ENCODE measurements around the gene CCDC106.

Gene CCDC106

GRCh38 chr19:55637534-55637933, 10.5 kb upstream of the CCDC106 start:
- no peak for DNase-seq (ENCODE audit: low read depth)

DNA sequence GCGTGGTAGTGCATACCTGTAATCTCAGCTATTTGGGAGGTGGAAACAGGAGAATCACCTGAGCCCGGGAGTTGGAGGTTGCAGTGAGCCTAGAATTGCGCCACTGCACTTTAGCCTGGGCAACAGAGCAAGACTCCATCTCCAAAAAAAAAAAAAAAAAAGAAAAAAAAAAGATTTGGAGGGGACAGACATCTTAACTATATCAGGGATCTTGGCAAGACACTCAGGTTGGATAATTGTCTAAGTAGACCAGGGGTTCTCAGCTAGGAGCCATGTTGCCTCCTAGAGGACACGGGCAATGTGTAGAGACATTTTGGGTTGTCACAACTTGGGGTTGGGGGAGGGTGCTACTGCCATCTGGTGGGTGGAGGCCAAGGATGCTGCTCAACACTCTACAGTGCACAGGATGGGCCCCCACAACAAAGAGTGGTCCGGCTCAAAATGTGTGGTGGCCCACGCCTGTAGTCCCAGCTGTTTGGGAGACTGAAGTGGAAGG, 9.1 kb upstream of the CCDC106 start:
- no peak for DNase-seq (ENCODE audit: low read depth)

DNA sequence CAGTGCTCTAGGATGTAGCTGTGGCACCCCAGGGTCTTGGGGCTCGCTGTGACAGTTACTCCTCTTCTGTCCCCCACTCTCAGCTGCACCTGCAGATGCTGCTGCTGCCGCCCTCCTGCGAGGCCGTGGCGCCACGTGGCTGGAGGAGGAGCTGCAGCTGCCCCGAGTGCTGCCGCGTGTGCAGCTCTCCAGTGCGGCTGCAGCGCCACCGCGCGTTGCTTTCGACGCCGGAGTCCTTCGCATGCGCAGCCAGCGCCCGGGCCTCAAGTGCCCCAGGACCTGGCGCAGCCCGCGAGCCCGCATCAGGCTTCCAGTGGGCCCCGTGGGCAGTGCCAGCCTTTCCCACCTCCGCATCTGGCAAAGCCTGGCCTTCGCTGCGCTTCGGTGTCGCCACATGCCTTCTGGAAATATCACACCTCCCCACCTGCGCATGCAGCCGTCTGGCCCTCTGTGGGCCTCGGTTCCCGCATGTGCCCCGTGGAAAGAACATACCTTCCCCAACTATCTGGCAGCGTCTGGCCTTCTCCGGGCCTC, 7.9 kb upstream of the CCDC106 start:
- no peak for DNase-seq (ENCODE audit: low read depth)

DNA sequence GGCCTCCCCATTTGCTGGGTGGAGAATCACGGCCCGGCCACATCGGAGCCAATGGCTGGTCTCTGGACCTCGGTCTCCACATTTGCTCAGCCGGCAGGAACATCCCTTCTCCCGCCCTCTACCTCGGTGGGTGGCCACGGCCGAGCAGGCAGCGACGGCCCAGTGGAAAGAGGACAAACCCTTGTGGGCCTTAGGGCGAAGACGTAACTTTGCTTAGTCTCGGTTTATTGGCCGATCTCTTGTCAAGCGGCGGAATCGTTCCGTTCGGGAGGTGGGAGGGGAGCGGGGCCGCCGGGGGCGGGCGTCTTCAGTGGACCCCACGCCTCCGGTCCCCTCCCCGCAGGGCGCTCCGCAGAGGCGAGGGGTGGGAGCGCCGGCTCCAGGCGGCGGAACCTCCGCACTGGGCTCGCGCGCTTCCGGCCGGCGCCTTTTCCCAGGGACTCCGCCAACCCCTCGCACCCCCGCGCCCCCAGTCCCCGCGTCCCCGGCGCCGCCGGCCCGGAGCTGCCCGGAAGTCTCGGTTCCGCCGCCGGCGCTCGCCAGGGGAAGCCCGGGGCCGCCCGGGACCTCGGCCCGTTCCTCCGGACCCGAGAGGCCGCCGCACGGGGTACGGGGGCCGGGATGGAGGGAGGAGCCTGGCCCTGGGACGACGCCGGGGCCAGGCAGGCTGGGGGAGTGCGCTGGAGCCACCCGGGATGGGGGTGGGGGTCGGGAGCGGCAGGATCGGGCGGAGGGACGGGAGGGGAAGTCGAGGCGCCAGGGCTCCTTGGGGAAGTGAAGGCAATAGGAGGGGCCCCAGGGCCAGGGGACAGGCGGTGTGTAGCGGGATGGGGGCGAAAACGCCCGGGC, 7.2 kb upstream of the CCDC106 start, which contains the start of gene ZNF580:
Gene ZNF580 (plus strand): TSS at position 426 of the 849 bp plus-strand sequence. CDS start 1,507 bp downstream, outside the sequence.
- DNase-seq (ENCODE audit: low read depth): no peak

DNA sequence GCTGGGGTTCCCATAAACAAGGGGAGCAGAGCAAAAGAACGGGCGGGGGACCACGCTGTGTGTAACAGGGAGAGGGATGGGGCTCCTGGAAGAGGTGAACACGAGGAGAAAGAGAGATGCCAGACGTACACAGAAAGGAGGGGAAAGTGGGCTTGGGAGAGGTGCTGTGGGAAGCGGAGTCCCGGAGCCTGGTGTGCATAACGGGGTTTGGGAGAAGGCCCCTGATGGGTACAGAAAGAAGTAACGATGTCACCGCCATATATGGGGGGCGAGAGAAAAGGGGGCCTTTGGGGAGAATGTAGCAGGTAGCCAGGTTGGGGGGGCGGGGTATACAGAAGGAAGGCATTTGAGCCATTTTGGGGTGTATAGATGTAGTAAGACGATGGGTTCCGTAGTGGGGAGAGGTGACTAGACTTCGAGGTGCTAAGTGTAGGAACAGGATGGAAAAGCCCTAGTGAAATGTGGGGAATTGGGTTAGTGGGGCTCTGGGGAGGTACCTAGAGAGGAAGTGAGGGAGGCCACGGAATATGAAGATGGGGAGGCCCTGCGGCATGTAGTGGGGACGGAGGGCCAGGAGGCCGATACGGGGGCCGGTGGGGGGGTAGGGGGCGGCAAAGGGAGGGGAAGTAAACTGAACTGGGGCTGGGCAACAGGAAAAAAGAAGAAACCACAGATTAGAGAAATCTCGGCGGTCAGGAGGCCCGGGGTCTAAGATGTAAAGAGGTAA, 6.4 kb upstream of the CCDC106 start:
- DNase-seq (ENCODE audit: low read depth): no peak

GRCh38 chr19:55642153-55643002, 5.6 kb upstream of the CCDC106 start:
- DNase-seq (ENCODE audit: low read depth): no peak

- no peak for DNase-seq (ENCODE audit: low read depth)
Observed at GRCh38 chr19:55643003-55643886, 4.8 kb upstream of the CCDC106 start, which contains the start of gene ZNF581. Gene ZNF581 (plus strand): TSS chr19:55643649. CDS start chr19:55644572, 923 bp downstream.

GRCh38 chr19:55643887-55644176, 4.2 kb upstream of the CCDC106 start:
- DNase-seq (ENCODE audit: low read depth): no peak

DNA sequence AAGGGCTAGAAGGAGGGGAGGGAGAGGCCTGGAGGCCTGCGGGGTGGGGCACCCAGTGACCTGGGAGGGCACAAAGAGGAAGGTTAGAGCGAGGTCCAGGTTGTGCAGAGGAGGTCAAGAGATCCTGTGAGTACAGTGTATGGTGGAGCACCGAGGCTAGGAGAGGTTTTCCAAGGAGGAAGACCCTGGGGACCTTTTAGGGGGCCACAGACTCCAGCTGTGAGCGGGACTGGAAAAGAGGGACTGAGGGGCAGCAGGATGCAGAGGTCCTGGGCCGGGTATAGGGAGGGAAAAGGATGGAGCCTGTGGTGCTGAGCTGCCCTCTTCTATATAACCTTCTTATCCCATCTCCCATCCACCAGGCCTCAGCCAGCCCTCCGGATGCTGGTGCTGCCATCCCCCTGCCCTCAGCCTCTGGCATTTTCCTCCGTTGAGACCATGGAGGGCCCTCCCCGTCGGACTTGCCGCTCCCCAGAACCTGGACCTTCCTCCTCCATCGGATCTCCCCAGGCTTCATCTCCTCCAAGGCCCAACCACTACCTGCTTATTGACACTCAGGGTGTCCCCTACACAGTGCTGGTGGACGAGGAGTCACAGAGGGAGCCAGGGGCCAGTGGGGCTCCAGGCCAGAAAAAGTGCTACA, 3.7 kb upstream of the CCDC106 start:
- DNase-seq (ENCODE audit: low read depth): no peak

- no peak for DNase-seq (ENCODE audit: low read depth)
Observed at GRCh38 chr19:55644842-55645511, 3.0 kb upstream of the CCDC106 start.

GRCh38 chr19:55645512-55645881, 2.5 kb upstream of the CCDC106 start:
- no peak for DNase-seq (ENCODE audit: low read depth)

DNA sequence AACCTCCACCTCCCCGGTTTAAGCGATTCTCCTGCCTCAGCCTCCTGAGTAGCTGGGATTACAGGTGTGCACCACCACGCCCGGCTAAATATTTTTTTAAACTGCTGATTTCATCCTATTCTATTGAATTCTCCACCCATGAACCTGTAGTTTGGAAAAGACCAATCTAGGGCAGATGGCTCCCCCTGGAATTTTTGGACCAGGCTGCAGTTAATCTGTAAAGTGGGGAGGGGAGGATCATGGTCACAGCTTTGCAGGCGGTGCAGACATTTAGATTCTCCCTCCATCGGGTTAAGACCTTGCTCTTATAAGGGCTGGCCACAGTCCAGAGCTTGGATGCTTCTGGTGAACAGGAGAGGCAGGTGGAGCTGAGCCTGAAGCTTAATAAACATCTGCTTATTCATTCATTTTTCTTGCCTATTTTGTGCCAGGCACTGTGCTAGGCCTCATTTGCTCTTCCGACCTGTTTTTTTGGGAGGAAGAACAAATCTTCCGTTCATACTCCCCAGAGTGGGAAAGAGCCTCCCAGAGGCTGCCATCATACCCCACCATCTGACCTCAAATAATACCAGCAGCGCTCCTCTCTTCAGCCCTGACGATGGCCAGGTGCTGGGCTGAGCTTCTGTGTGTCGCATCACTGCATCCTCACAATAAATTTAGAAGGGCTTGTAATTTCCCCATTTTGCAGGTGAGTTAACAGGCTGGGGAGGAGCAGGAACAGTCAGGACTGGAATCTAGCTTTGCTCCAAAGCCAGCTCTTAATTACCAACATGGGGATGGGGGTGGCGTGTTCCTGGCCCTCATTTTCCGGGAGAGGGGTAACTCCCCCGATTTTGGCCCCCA, 902 bp upstream of the CCDC106 start:
- no peak for DNase-seq (ENCODE audit: low read depth)

DNA sequence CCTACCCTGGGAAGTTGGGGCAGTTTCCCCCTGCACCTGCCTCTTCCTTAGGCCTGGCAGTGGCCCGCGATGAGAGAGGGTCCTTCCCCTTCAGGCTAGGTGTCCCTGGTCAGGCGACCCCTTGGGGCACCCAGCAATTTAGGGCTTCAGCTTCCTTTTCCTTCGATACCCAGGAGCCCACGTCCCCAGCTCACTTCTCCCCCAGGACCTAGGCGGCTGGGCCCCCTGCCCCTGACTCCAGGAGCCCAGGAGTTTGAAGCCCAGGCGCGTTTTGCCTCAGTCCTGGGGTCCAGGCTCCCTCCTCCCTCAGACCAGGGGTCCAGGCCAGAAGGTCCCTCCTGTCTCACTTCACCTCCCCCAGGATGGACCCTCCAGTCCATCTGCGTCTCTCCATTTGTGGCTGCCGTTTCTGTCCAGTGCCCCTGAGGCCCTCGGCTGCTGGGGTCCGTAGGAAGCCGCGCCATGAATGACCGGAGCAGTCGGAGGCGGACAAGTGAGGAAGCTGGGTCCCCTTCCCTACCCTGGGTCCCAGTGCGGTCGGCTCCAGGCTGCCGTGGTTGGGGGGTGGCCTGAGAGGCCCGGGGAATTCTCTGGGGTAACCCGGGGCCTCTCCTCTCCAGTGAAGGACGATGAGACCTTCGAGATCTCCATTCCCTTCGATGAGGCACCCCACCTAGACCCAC, 714 bp downstream of the CCDC106 start:
- no peak for DNase-seq (ENCODE audit: low read depth)

DNA sequence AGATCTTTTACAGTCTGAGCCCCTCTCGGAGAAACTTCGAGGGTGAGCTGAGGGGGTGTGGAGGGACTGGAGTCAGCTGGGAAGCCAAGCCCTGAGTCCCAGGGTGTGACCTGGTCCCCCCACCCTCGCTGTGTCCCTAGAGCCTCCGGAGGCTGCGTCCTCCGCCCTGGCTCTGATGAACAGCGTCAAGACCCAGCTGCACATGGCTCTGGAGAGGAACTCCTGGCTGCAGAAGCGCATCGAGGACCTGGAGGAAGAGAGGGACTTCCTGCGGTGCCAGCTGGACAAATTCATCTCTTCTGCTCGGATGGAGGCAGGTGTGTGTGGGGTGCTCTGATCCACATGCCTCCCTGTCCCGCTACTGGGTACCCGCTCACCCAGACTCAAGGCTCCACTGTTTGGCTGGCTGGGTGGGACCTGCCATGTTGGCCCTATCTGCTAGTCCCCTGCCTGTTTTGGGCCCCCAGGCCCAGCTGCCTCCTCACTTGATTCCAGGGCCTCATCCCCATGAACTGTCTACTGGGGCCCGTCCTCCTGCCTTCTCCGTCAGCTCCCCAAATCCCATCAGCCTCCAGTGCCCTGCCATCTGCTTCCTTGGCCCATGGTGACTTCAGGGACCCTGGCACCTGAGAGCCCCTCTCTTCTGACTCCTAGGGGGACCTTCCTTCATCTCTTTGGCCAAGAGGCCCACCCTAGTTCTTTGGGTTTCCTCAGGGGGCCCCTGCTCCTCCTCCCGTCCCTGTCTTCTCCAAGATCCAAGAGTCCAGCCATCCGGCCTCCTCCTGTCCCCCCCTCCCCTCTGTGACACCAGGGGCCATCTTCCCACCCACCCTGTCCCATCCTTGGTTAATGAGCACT, 1.5 kb downstream of the CCDC106 start:
- DNase-seq (ENCODE audit: low read depth): no peak

DNA sequence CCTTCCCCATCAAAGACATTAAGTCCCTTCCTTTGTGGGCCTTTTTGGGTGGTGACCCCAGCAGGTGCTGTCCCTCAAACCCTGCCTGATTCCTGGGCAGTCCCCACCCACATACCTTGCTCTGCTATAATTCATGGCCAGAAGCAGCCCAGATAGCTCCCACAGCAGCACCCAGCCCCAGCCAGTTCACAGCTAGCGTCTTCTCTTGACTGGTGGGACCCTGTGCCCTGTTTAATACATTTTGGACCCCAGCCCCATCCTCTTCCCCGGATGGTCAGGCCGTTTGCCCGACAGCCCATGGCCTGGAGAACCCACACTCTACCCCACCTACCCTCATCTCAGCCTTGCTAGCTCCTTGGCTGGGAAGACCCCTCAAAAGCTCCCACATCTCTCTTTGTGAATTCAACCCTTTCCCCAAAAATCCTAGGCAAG, 2.1 kb downstream of the CCDC106 start:
- DNase-seq (ENCODE audit: low read depth): no peak

- DNase-seq (ENCODE audit: low read depth): no peak
Observed at GRCh38 chr19:55650602-55651230, 2.7 kb downstream of the CCDC106 start.

GRCh38 chr19:55651236-55651635, 3.2 kb downstream of the CCDC106 start:
- no peak for DNase-seq (ENCODE audit: low read depth)
